ENCODE measurements around the gene GRPEL1. TPM values are rescaled to one million over a fixed set of nuclear protein-coding genes. Genes with fewer than 3 reads are reported as not detected.

Gene GRPEL1
- total RNA-seq, 1 experiment from 2014 or later: 80.1 TPM

DNA sequence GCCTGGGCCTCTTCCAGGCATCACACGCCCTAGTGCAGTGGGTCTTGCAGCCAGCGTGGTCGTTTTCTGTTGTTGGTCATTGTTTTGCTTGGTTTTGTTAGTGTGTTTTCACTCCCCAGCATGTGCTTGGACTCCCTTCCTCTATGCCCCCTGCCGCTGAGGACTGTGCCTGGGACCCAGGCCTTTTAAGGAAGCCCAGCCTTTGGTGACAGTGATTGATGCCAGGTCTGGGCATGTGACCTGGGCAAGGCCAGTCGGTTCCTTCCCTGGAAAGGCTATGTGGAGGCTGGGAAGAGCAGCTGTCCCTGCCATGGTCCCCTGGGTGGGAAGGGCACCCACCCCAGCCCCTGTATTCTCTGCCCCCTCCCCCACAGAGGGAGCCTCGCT is 8.8 kb upstream of the GRPEL1 start:
- Histone ChIP-seq H4K20me1 (ENCODE audit: insufficient read depth) (no peaks in the 10 kb centered on the region), H3K79me2 (ENCODE audit: insufficient read depth, low read length) (no peaks in the 10 kb centered on the region), H3K36me3 (ENCODE audit: control insufficient read depth in 1 of 2, insufficient read depth in 2 of 2, low read length in 2 of 2) (no peaks in the 10 kb centered on the region), H3K27ac (ENCODE audit: low read depth, low read length) (no peak overlapping the region), H2AFZ (ENCODE audit: low read depth, low read length, poor library complexity, severe bottlenecking) (no peak overlapping the region), H3K4me3 (replicated peaks in 1 of 2; ENCODE audit: low read depth in 1 of 2, low read length in 2 of 2) (no peak overlapping the region), H3K27me3 (ENCODE audit: insufficient read depth, low read length) (no peaks in the 10 kb centered on the region), H3K9ac (ENCODE audit: low read length) (no peak overlapping the region), H3K4me1 (ENCODE audit: control insufficient read depth in 1 of 2, insufficient read depth in 2 of 2, low read length in 2 of 2) (peaks cover 0 to 14% of the 10 kb centered on the region in 2 experiments; a peak in 2 of 4 replicates), H3K9me3 (ENCODE audit: control insufficient read depth in 1 of 2, insufficient read depth in 1 of 2, low read depth in 1 of 2, low read length in 2 of 2) (no peaks in the 10 kb centered on the region), H3K9me2 (ENCODE audit: insufficient read depth) (no peaks in the 10 kb centered on the region), H3K4me2 (ENCODE audit: low read length) (no peak overlapping the region)
- ATAC-seq: no peak
- RAD21 ChIA-PET (ENCODE audit: low non-redundant PET in 1 of 2, low total read pairs in 2 of 2, uncharacterized antibody in 2 of 2, unreplicated experiment in 2 of 2): no interaction called here
- BruUV-seq (replicated peaks): no TSS peak
- no peak for TF ChIP-seq SRF (IDR thresholded peaks at IDR 0.05; ENCODE audit: low read depth)
- no peak for TF ChIP-seq ATF3 (IDR thresholded peaks at IDR 0.05)
- TF ChIP-seq EZH2 (IDR thresholded peaks at IDR 0.05): no peak
- TF ChIP-seq, protein P1, sequence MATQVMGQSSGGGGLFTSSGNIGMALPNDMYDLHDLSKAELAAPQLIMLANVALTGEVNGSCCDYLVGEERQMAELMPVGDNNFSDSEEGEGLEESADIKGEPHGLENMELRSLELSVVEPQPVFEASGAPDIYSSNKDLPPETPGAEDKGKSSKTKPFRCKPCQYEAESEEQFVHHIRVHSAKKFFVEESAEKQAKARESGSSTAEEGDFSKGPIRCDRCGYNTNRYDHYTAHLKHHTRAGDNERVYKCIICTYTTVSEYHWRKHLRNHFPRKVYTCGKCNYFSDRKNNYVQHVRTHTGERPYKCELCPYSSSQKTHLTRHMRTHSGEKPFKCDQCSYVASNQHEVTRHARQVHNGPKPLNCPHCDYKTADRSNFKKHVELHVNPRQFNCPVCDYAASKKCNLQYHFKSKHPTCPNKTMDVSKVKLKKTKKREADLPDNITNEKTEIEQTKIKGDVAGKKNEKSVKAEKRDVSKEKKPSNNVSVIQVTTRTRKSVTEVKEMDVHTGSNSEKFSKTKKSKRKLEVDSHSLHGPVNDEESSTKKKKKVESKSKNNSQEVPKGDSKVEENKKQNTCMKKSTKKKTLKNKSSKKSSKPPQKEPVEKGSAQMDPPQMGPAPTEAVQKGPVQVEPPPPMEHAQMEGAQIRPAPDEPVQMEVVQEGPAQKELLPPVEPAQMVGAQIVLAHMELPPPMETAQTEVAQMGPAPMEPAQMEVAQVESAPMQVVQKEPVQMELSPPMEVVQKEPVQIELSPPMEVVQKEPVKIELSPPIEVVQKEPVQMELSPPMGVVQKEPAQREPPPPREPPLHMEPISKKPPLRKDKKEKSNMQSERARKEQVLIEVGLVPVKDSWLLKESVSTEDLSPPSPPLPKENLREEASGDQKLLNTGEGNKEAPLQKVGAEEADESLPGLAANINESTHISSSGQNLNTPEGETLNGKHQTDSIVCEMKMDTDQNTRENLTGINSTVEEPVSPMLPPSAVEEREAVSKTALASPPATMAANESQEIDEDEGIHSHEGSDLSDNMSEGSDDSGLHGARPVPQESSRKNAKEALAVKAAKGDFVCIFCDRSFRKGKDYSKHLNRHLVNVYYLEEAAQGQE (IDR thresholded peaks at IDR 0.05; ENCODE audit: low read depth): no peak
- TF ChIP-seq POLR2AphosphoS5 (IDR thresholded peaks at IDR 0.05; ENCODE audit: low read depth, low read length): no peak
- no peak for TF ChIP-seq SIN3A (IDR thresholded peaks at IDR 0.05; ENCODE audit: low read depth)
- no peak for TF ChIP-seq EZH2phosphoT487 (IDR thresholded peaks at IDR 0.05; ENCODE audit: borderline replicate concordance)
- no peak for TF ChIP-seq CEBPB (IDR thresholded peaks at IDR 0.05; ENCODE audit: low read depth)
- TF ChIP-seq, protein P2, sequence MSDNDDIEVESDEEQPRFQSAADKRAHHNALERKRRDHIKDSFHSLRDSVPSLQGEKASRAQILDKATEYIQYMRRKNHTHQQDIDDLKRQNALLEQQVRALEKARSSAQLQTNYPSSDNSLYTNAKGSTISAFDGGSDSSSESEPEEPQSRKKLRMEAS (IDR thresholded peaks at IDR 0.05): no peak
- TF ChIP-seq CBX3 (IDR thresholded peaks at IDR 0.05; ENCODE audit: low read depth): no peak
- TF ChIP-seq ZNF274 (IDR thresholded peaks at IDR 0.05; ENCODE audit: low read depth, low read length): no peak
- TF ChIP-seq, protein P3, sequence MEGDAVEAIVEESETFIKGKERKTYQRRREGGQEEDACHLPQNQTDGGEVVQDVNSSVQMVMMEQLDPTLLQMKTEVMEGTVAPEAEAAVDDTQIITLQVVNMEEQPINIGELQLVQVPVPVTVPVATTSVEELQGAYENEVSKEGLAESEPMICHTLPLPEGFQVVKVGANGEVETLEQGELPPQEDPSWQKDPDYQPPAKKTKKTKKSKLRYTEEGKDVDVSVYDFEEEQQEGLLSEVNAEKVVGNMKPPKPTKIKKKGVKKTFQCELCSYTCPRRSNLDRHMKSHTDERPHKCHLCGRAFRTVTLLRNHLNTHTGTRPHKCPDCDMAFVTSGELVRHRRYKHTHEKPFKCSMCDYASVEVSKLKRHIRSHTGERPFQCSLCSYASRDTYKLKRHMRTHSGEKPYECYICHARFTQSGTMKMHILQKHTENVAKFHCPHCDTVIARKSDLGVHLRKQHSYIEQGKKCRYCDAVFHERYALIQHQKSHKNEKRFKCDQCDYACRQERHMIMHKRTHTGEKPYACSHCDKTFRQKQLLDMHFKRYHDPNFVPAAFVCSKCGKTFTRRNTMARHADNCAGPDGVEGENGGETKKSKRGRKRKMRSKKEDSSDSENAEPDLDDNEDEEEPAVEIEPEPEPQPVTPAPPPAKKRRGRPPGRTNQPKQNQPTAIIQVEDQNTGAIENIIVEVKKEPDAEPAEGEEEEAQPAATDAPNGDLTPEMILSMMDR (IDR thresholded peaks at IDR 0.05 in 2 of 3, conservative IDR thresholded peaks at IDR 0.05 in 1 of 3; ENCODE audit: borderline replicate concordance in 1 of 3, insufficient read depth in 1 of 3, low read depth in 2 of 3, low read length in 2 of 3): no peak
- TF ChIP-seq ZFX (IDR thresholded peaks at IDR 0.05): no peak
- no peak for TF ChIP-seq SP1 (IDR thresholded peaks at IDR 0.05; ENCODE audit: low read depth)
- no peak for TF ChIP-seq RAD21 (IDR thresholded peaks at IDR 0.05; ENCODE audit: low read depth)
- TF ChIP-seq FOSL1 (IDR thresholded peaks at IDR 0.05; ENCODE audit: low read depth): no peak
- no peak for DNase-seq (ENCODE audit: low read depth, low spot score)
- intact Hi-C loops (cut with micrococcal nuclease): no loop called here
- CTCF ChIA-PET: interaction anchor here (0.8 kb wide), 1 partner anchor 9 kb away, joined by 4 read pairs; the partner anchor contains the start of gene GRPEL1
- POLR2A ChIA-PET: no interaction called here

All from HCT116 (cell line).